ENCODE measurements around the gene SAE1.

- TF ChIP-seq CTCF (conservative IDR thresholded peaks at IDR 0.05; ENCODE audit: low read depth in 2 of 2) (no peak), EZH2phosphoT487 (IDR thresholded peaks at IDR 0.05; ENCODE audit: unreplicated experiment) (no peak), POLR2AphosphoS5 (IDR thresholded peaks at IDR 0.05; ENCODE audit: low read depth) (no peak), EZH2 (IDR thresholded peaks at IDR 0.05; ENCODE audit: low read depth, unreplicated experiment) (no peak), ZNF462 (CRISPR knock-in tag; IDR thresholded peaks at IDR 0.05) (no peak), REST (IDR thresholded peaks at IDR 0.05; ENCODE audit: unreplicated experiment) (no peak), ETS1 (IDR thresholded peaks at IDR 0.05) (no peak), ZNF114 (CRISPR knock-in tag; IDR thresholded peaks at IDR 0.05) (no peak), JUNB (IDR thresholded peaks at IDR 0.05; ENCODE audit: unreplicated experiment) (no peak), NANOG (IDR thresholded peaks at IDR 0.05; ENCODE audit: borderline replicate concordance) (no peak)
Observed at GRCh38 chr19:47183601-47184000, 53.0 kb downstream of the SAE1 start.

All from GM23338 (cell line).